A673 (cell line): ENCODE results near the gene SPO11. TPM values are rescaled to one million over a fixed set of nuclear protein-coding genes. Genes with fewer than 3 reads are reported as not detected.

Source experiments
- BruUV-seq: library from RNA; stranded (reverse); fragments of 400-500 nt; replicated peaks from 2 replicates; lab custom pipeline; 2021; lab: Mats Ljungman, UMichigan
- CTCF ChIA-PET: fragments of 300-600 bp; sonication (Branson Sonifier 250); formaldehyde crosslinking; loops from one replicate; lab custom pipeline; 2022; ENCODE audit warnings: antibody characterized with exemption; lab: Charles Lee
- POLR2A ChIA-PET: fragments of 300-600 bp; sonication (Branson Sonifier 250); formaldehyde crosslinking; loops from one replicate; lab custom pipeline; 2022; ENCODE audit warnings: antibody characterized with exemption; ENCODE audit not compliant: low non-redundant PET; lab: Charles Lee
- DNase-seq: peaks from one replicate; pipeline ENCODE4 v3.0.0-alpha.2; 2015; ENCODE audit warnings: low spot score
- H3K27ac ChIP-seq: fragments of 200-600 bp; sonication (generic); 2 replicates; pipeline ENCODE4 v1.5.1; 2016; ENCODE audit warnings: mixed run types, low read depth, mild to moderate bottlenecking, mixed read lengths, antibody characterized with exemption, low read length; ENCODE audit not compliant: poor library complexity, severe bottlenecking
- H3K27me3 ChIP-seq: fragments of 200-600 bp; sonication (generic); replicated peaks from 2 replicates; pipeline ENCODE4 v1.6.1; 2017; ENCODE audit warnings: mixed run types, low read depth, mild to moderate bottlenecking, mixed read lengths, antibody characterized with exemption, low read length; ENCODE audit not compliant: insufficient read depth, poor library complexity
- H3K36me3 ChIP-seq: fragments of 200-600 bp; sonication (generic); 2 replicates; pipeline ENCODE4 v1.6.1; 2016; ENCODE audit warnings: mixed run types, mild to moderate bottlenecking, mixed read lengths, antibody characterized with exemption, low read length; ENCODE audit not compliant: insufficient read depth, poor library complexity, severe bottlenecking
- H3K4me1 ChIP-seq: fragments of 200-600 bp; sonication (generic); 2 replicates; pipeline ENCODE4 v1.6.1; 2017; ENCODE audit warnings: mixed run types, mild to moderate bottlenecking, mixed read lengths, antibody characterized with exemption, low read length; ENCODE audit not compliant: insufficient read depth, poor library complexity, severe bottlenecking
- H3K4me3 ChIP-seq: fragments of 200-600 bp; sonication (generic); 2 replicates; pipeline ENCODE4 v1.5.1; 2016; ENCODE audit warnings: low read depth, mixed run types, mild to moderate bottlenecking, mixed read lengths, low read length; ENCODE audit not compliant: poor library complexity, severe bottlenecking
- H3K9me3 ChIP-seq: fragments of 200-600 bp; sonication (generic); 2 replicates; pipeline ENCODE4 v1.6.1; 2016; ENCODE audit warnings: mixed run types, low read depth, mild to moderate bottlenecking, mixed read lengths, antibody characterized with exemption, low read length; ENCODE audit not compliant: poor library complexity, severe bottlenecking
- CTCF ChIP-seq: fragments of 300-800, 200-600 bp; sonication (generic); conservative IDR thresholded peaks from 2 replicates; pipeline ENCODE4 v1.5.1; 2017; ENCODE audit warnings: low read depth, mild to moderate bottlenecking, antibody characterized with exemption, low read length, moderate library complexity, mixed read lengths
- EZH2 ChIP-seq: fragments of 200-600 bp; sonication (generic); IDR thresholded peaks from 2 replicates; pipeline ENCODE4 v1.6.1; 2017; ENCODE audit warnings: borderline replicate concordance, low read depth, mild to moderate bottlenecking, mixed read lengths, antibody characterized with exemption, low read length; ENCODE audit not compliant: poor library complexity, severe bottlenecking
- intact Hi-C: fragments of 100-400 bp; cut with micrococcal nuclease; formaldehyde crosslinking; loops from one replicate; pipeline ENCODE4 v1.10.0; 2022; ENCODE audit not compliant: unreplicated experiment
- total RNA-seq: library from RNA; stranded (reverse); gene quantifications from 2 replicates; pipeline ENCODE4 v1.2.3, GENCODE V29; 2021

The SPO11 gene
- total RNA-seq, 1 experiment from 2014 or later: not detected

GRCh38 chr20:57364451-57364850 is 34.8 kb downstream of the SPO11 start:
- no peak overlapping the region for H3K4me3 ChIP-seq
- BruUV-seq: no TSS peak
- intact Hi-C loops: no loop called here

GRCh38 chr20:57369596-57369995 is 40.0 kb downstream of the SPO11 start:
- Histone ChIP-seq H3K27me3 (no peaks in the 10 kb centered on the region), H3K27ac (no peak overlapping the region), H3K4me1 (no peaks in the 10 kb centered on the region), H3K4me3 (no peak overlapping the region), H3K36me3 (peaks cover 96% of the 10 kb centered on the region), H3K9me3 (no peaks in the 10 kb centered on the region)
- no peak for DNase-seq
- CTCF ChIA-PET: no interaction called here
- no TSS peak for BruUV-seq
- POLR2A ChIA-PET: no interaction called here
- intact Hi-C loops: no loop called here
- TF ChIP-seq EZH2: no peak
- TF ChIP-seq CTCF: no peak

More at GRCh38 chr20:57364451-57364850, 34.8 kb downstream of the SPO11 start:
- ChIA-PET CTCF (no interaction called here), POLR2A (no interaction called here)
- Histone ChIP-seq H3K9me3 (no peaks in the 10 kb centered on the region), H3K4me1 (no peaks in the 10 kb centered on the region), H3K36me3 (peaks cover 64% of the 10 kb centered on the region), H3K27me3 (no peaks in the 10 kb centered on the region), H3K27ac (no peak overlapping the region)
- DNase-seq: no peak
- TF ChIP-seq EZH2 (no peak), CTCF (no peak)

- intact Hi-C loops: no loop called here
- Histone ChIP-seq H3K9me3 (no peaks in the 10 kb centered on the region), H3K27me3 (no peaks in the 10 kb centered on the region), H3K4me3 (no peak overlapping the region), H3K27ac (no peak overlapping the region), H3K36me3 (peaks cover 93% of the 10 kb centered on the region), H3K4me1 (no peaks in the 10 kb centered on the region)
- CTCF ChIA-PET: no interaction called here
- POLR2A ChIA-PET: no interaction called here
- no TSS peak for BruUV-seq
- no peak for DNase-seq
- TF ChIP-seq CTCF (no peak), EZH2 (no peak)
Observed at GRCh38 chr20:57370316-57370715, 40.7 kb downstream of the SPO11 start.
